Spleen (tissue), 11 donors: ENCODE results near the gene C3orf52. TPM values are rescaled to one million over a fixed set of nuclear protein-coding genes. Genes with fewer than 3 reads are reported as not detected.

Source experiments
- DNase-seq: peaks from one replicate; pipeline ENCODE4 v3.0.0-alpha.2; 2020
- H3K27ac ChIP-seq, 8 donors: fragments of 200-600 bp; sonication (generic) in 7 of 8; 1 replicate in 4 of 8; 2 replicates in 4 of 8; pipeline versions ENCODE4 v1.5.0 to v1.8.0; 2016 to 2021; ENCODE audit warnings: inconsistent platforms in 4 of 8, mild to moderate bottlenecking in 4 of 8, moderate library complexity in 1 of 8
- H3K27me3 ChIP-seq, 7 donors: fragments of 200-600 bp; sonication (generic) in 6 of 7; replicated peaks in 1 of 7; 1 replicate in 4 of 7; 2 replicates in 3 of 7; pipeline versions ENCODE4 v1.5.0 to v1.8.0; 2016 to 2021; ENCODE audit warnings: inconsistent platforms in 3 of 7, mild to moderate bottlenecking in 1 of 7
- H3K36me3 ChIP-seq, 6 donors: fragments of 200-600 bp; sonication (generic) in 5 of 6; 1 replicate in 4 of 6; 2 replicates in 2 of 6; pipeline versions ENCODE4 v1.5.0 to v1.8.0; 2016 to 2021; ENCODE audit warnings: inconsistent platforms in 2 of 6
- H3K4me1 ChIP-seq, 6 donors: fragments of 200-600 bp; sonication (generic) in 5 of 6; 1 replicate in 3 of 6; 2 replicates in 3 of 6; pipeline versions ENCODE4 v1.5.0 to v1.8.0; 2016 to 2021; ENCODE audit warnings: inconsistent platforms in 3 of 6
- H3K4me3 ChIP-seq, 8 donors: fragments of 200-600 bp; sonication (generic) in 7 of 8; 1 replicate in 4 of 8; 2 replicates in 4 of 8; pipeline versions ENCODE4 v1.5.0 to v1.8.0; 2016 to 2021; ENCODE audit warnings: inconsistent platforms in 4 of 8, mild to moderate bottlenecking in 4 of 8, moderate library complexity in 2 of 8
- H3K9me3 ChIP-seq, 8 donors: fragments of 200-600 bp; sonication (generic) in 7 of 8; 1 replicate in 4 of 8; 2 replicates in 4 of 8; pipeline versions ENCODE4 v1.5.0 to v1.8.0; 2016 to 2021; ENCODE audit warnings: inconsistent platforms in 4 of 8
- CTCF ChIP-seq, 11 experiments: fragments of 200-600 bp in 7 of 11; fragments of 450-650 bp in 4 of 11; sonication (generic) in 4 of 11; IDR thresholded peaks in 8 of 11; conservative IDR thresholded peaks in 3 of 11; 1 replicate in 7 of 11; 2 replicates in 4 of 11; pipeline versions ENCODE4 v1.4.0 to v1.8.0; 2016 to 2021; ENCODE audit warnings: antibody characterized with exemption in 11 of 11, inconsistent platforms in 4 of 11, mild to moderate bottlenecking in 1 of 11
- POLR2A ChIP-seq, 3 donors: fragments of 450-650 bp; IDR thresholded peaks; one replicate each; pipeline ENCODE4 v1.5.1; 2017; ENCODE audit warnings: antibody characterized with exemption in 3 of 3, mild to moderate bottlenecking in 1 of 3
- POLR2AphosphoS5 ChIP-seq, 3 donors: sonication (generic); formaldehyde crosslinking; IDR thresholded peaks; one replicate each; pipeline ENCODE4 v1.5.1; 2017; ENCODE audit warnings: antibody characterized with exemption in 3 of 3
- WGBS, 5 donors: extraction: QIAGEN DNeasy Blood & Tissue Kit in 3 of 5; methylation state at CpG; one replicate each; pipeline versions ENCODE4 v1.1.5 to v1.1.7; 2013 to 2018; 5-methylcytosine and 5-hydroxymethylcytosine counted together
- intact Hi-C: fragments of 100-400 bp; cut with DNase I; formaldehyde crosslinking; loops from one replicate; pipeline ENCODE4 v1.15.0; 2023; ENCODE audit warnings: low total_unique reads
- polyA plus RNA-seq, 3 donors: library from polyadenylated mRNA; stranded (reverse); fragments of 200-250 nt; gene quantifications; one replicate each; pipeline ENCODE4 v1.2.1, GENCODE V29; 2013
- total RNA-seq, 7 donors: library from RNA; depleted of rRNA in 3 of 7; stranded (reverse); fragments of >200 nt in 3 of 7; fragmentation: NEBNext Ultra II Directional in 4 of 7; extraction: Animal tissue kit (Norgen Biotek cat#: 25700) in 4 of 7; gene quantifications; one replicate each; pipeline versions ENCODE4 v1.1.0 to v1.2.1, GENCODE V29; 2016 to 2021
- donor health status: healthy with polysubstance abuse.
- donor health status: DM: no; HTN: no; CAD: no; lungs with moderate emphysema.
- donor health status: DM: no; HTN: no; CAD: no.
- donor health status: Bipolar disorder and iron deficiency.
- donor health status: healthy.
- donor health status: DM: no; HTN: no; CAD: no.
- donor health status: DM: yes; HTN: yes; CAD: no.

C3orf52 gene
- total and polyA plus RNA-seq, 10 donors = 0.26 to 3.9 (median 0.99) TPM

- H3K27me3 ChIP-seq = no peaks in the 10 kb centered on the region
- TF ChIP-seq CTCF (IDR thresholded peaks at IDR 0.05 in 8 of 11, conservative IDR thresholded peaks at IDR 0.05 in 3 of 11) = no peak
- no peak for TF ChIP-seq POLR2AphosphoS5 (IDR thresholded peaks at IDR 0.05)
- no peak for TF ChIP-seq POLR2A (IDR thresholded peaks at IDR 0.05)
- 77 to 85% (median 83%) methylated on average over 3 of the region's 3 CpGs for WGBS, 5 donors
- no peak for DNase-seq
- no peaks in the 10 kb centered on the region for H3K9me3 ChIP-seq
- peak overlapping the region in 1 of 8 donors; percentile 65 for H3K4me3 ChIP-seq
- intact Hi-C loops = no loop called here
- H3K27ac ChIP-seq = peak overlapping the region in 5 of 8 donors; percentile 1 to 79 (median 62)
- H3K36me3 ChIP-seq = peaks cover 0 to 1% (median 0%) of the 10 kb centered on the region in 6 donors
- peaks cover 15 to 100% (median 51%) of the 10 kb centered on the region in 6 donors for H3K4me1 ChIP-seq
Measured at GRCh38 chr3:112130638-112130993, 44.4 kb downstream of the C3orf52 start.

DNA sequence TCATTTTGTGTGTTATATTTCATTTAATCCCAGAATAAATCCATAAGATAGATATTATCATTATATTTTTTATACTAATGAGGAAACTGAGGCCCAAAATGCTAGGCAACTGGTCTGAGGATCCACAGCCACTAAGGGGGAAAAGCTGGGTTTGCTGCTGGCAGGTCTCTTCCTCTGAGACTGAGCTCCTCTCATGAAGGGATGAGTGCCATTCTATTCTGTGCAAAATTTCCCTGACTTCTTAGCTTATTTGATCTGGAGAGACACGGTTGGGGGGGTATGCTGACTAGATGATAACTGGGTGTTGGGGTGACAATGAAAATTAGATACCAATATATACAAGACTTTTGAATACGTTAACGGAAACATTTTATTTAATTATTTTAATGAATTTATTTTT, 44.9 kb downstream of the C3orf52 start:
- intact Hi-C loops = no loop called here
- Histone ChIP-seq H3K4me3 (peak overlapping the region in 1 of 8 donors; percentile 65), H3K4me1 (peaks cover 15 to 100% (median 49%) of the 10 kb centered on the region in 6 donors), H3K27me3 (no peaks in the 10 kb centered on the region), H3K36me3 (no peaks in the 10 kb centered on the region), H3K27ac (peak overlapping the region in 4 of 8 donors; percentile 1 to 79 (median 70)), H3K9me3 (no peaks in the 10 kb centered on the region)
- TF ChIP-seq CTCF (IDR thresholded peaks at IDR 0.05 in 8 of 11, conservative IDR thresholded peaks at IDR 0.05 in 3 of 11) (no peak), POLR2AphosphoS5 (IDR thresholded peaks at IDR 0.05) (no peak), POLR2A (IDR thresholded peaks at IDR 0.05) (no peak)
- 80 to 89% (median 82%) methylated on average over 3 of the region's 3 CpGs for WGBS, 5 donors
- no peak for DNase-seq

- TF ChIP-seq POLR2AphosphoS5 (IDR thresholded peaks at IDR 0.05) (no peak), CTCF (IDR thresholded peaks at IDR 0.05 in 8 of 11, conservative IDR thresholded peaks at IDR 0.05 in 3 of 11) (no peak), POLR2A (IDR thresholded peaks at IDR 0.05) (no peak)
- no peaks in the 10 kb centered on the region for H3K9me3 ChIP-seq
- no peak for DNase-seq
- peaks cover 10 to 100% (median 42%) of the 10 kb centered on the region in 6 donors for H3K4me1 ChIP-seq
- peak overlapping the region in 5 of 8 donors; percentile 15 to 65 (median 30) for H3K4me3 ChIP-seq
- WGBS, 5 donors = 70 to 83% (median 79%) methylated on average over 3 of the region's 3 CpGs
- intact Hi-C loops = no loop called here
- H3K27me3 ChIP-seq = no peaks in the 10 kb centered on the region
- no peaks in the 10 kb centered on the region for H3K36me3 ChIP-seq
- H3K27ac ChIP-seq = peak overlapping the region in 7 of 8 donors; percentile 21 to 79 (median 71)
Measured at GRCh38 chr3:112132088-112132487, 45.9 kb downstream of the C3orf52 start.

DNA sequence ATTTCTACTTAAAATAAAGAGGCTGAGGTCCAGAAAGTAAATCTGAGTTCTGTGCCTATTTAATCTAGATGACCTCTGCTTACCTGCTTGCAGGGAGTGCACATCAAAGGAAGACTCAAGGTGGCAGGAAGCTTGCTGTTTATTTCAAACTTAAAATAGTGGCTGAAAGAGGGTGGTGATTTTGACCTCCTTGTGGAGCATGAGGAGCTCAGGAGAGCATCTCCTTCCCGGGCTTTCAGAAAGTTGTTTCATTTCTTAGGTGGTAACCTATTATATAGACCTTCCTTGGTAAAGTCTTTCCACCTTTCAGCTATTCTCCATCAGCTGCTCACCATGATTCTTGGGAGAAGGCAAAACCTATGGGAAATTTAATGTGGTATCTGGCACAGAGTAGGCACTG, 46.4 kb downstream of the C3orf52 start:
- 50 to 92% (median 71%) methylated on average over 1 of the region's 1 CpG for WGBS, 5 donors
- H3K36me3 ChIP-seq = no peaks in the 10 kb centered on the region
- TF ChIP-seq POLR2A (IDR thresholded peaks at IDR 0.05) = no peak
- no peak for TF ChIP-seq CTCF (IDR thresholded peaks at IDR 0.05 in 8 of 11, conservative IDR thresholded peaks at IDR 0.05 in 3 of 11)
- TF ChIP-seq POLR2AphosphoS5 (IDR thresholded peaks at IDR 0.05) = no peak
- intact Hi-C loops = no loop called here
- H3K4me3 ChIP-seq = peak overlapping the region in 7 of 8 donors; percentile 10 to 65 (median 29)
- no peaks in the 10 kb centered on the region for H3K9me3 ChIP-seq
- peaks cover 10 to 100% (median 42%) of the 10 kb centered on the region in 6 donors for H3K4me1 ChIP-seq
- no peak for DNase-seq
- no peaks in the 10 kb centered on the region for H3K27me3 ChIP-seq
- peak overlapping the region; percentile 38 to 79 (median 71) for H3K27ac ChIP-seq
